Prostate gland (tissue), 2 donors: ENCODE data around the gene CLNK. TPM values are rescaled to one million over a fixed set of nuclear protein-coding genes. Genes with fewer than 3 reads are reported as not detected.

Experiments used
- DNase-seq: peaks from one replicate; pipeline ENCODE4 v3.0.0-alpha.2; 2019; ENCODE audit warnings: low spot score
- H3K27ac ChIP-seq, 2 donors: fragments of 200-600 bp; sonication (generic); 2 replicates each; pipeline ENCODE4 v1.5.1; 2017 to 2019
- H3K27me3 ChIP-seq: fragments of 200-600 bp; sonication (generic); replicated peaks from 2 replicates; pipeline ENCODE4 v1.5.1; 2019; ENCODE audit not compliant: insufficient read depth
- H3K36me3 ChIP-seq, 2 donors: fragments of 200-600 bp; sonication (generic); 1 replicate in 1 of 2; 2 replicates in 1 of 2; pipeline versions ENCODE4 v1.5.1 to v1.8.1; 2017 to 2019
- H3K4me1 ChIP-seq: fragments of 200-600 bp; sonication (generic); replicated peaks from 2 replicates; pipeline ENCODE4 v1.5.1; 2019
- H3K4me3 ChIP-seq, 2 donors: fragments of 200-600 bp; sonication (generic); 2 replicates each; pipeline ENCODE4 v1.5.1; 2017 to 2019
- H3K9me3 ChIP-seq: fragments of 200-600 bp; sonication (generic); 2 replicates; pipeline ENCODE4 v1.5.1; 2017
- POLR2A ChIP-seq: fragments of 450-650 bp; IDR thresholded peaks from one replicate; pipeline ENCODE4 v1.6.1; 2016; ENCODE audit warnings: antibody characterized with exemption, mild to moderate bottlenecking
- POLR2AphosphoS5 ChIP-seq: sonication (generic); formaldehyde crosslinking; IDR thresholded peaks from one replicate; pipeline ENCODE4 v1.6.1; 2017; ENCODE audit warnings: antibody characterized with exemption
- WGBS: methylation state at CpG from one replicate; pipeline ENCODE4 v1.1.5; 2018; 5-methylcytosine and 5-hydroxymethylcytosine counted together
- intact Hi-C: fragments of 100-400 bp; cut with DNase I; formaldehyde crosslinking; loops from one replicate; pipeline ENCODE4 v1.14.2; 2022
- total RNA-seq, 2 donors: library from RNA; depleted of rRNA; stranded (reverse); fragments of >200 nt; gene quantifications; one replicate each; pipeline ENCODE4 v1.1.0, GENCODE V29; 2016
- TF ChIP-seq, protein P1 (sequence below), 4 experiments: fragments of 200-600 bp in 2 of 4; fragments of 450-650 bp in 2 of 4; sonication (generic) in 2 of 4; IDR thresholded peaks; 1 replicate in 3 of 4; 2 replicates in 1 of 4; pipeline ENCODE4 v1.5.1; 2016 to 2019; ENCODE audit warnings: antibody characterized with exemption in 4 of 4, mild to moderate bottlenecking in 2 of 4, moderate library complexity in 2 of 4

CLNK gene
- total RNA-seq, 2 donors from 2014 or later, result not detected

DNA sequence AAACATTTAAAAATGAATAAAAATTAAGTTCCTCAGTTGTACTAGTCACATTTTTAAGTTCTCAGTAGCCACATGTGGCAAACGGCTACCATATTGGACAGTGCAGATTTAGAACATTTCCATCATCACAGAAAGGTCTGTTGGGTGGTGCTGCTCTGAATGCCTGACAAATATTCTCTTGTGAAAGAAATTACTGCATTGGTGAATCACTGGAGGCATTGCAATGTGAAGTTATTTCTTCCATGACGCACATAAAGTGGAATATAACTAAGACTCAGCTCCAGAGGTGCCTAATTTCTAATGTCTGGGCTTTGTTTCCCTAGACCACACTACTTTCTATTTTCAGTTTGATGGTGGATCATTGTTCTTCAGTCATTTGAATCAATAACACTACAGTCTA lies 44.9 kb downstream of the CLNK start:
- 96% methylated on average over 2 of the region's 2 CpGs for WGBS

DNA sequence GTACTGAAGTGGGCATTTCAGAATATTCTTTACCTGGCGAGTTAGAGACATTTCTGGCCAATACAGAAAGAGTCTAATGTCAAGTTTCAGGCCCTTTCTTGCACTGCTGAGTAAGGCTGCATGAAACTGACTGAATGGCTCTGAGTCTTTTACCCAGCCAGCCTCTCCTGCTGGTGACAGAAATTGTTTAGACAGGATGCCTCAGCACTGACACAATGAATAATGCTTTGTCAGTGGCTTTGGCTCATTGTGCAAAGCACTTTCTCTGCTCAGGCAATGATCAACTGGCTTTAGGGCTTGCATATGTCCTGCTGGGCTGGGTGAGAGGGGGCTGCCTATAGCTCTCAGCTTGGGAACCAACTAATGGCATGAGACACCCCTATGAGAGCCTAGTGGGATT lies 45.5 kb downstream of the CLNK start:
- TF ChIP-seq POLR2A, result no peak
- no peak for TF ChIP-seq POLR2AphosphoS5
- TF ChIP-seq, protein P1, sequence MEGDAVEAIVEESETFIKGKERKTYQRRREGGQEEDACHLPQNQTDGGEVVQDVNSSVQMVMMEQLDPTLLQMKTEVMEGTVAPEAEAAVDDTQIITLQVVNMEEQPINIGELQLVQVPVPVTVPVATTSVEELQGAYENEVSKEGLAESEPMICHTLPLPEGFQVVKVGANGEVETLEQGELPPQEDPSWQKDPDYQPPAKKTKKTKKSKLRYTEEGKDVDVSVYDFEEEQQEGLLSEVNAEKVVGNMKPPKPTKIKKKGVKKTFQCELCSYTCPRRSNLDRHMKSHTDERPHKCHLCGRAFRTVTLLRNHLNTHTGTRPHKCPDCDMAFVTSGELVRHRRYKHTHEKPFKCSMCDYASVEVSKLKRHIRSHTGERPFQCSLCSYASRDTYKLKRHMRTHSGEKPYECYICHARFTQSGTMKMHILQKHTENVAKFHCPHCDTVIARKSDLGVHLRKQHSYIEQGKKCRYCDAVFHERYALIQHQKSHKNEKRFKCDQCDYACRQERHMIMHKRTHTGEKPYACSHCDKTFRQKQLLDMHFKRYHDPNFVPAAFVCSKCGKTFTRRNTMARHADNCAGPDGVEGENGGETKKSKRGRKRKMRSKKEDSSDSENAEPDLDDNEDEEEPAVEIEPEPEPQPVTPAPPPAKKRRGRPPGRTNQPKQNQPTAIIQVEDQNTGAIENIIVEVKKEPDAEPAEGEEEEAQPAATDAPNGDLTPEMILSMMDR (IDR thresholded peaks at IDR 0.05), result no peak
- no peak overlapping the region for H3K4me3 ChIP-seq
- 92% methylated on average over 1 of the region's 1 CpG for WGBS
- DNase-seq, result no peak
- no peaks in the 10 kb centered on the region for H3K4me1 ChIP-seq
- H3K9me3 ChIP-seq, result no peaks in the 10 kb centered on the region
- H3K27ac ChIP-seq, result no peak overlapping the region
- H3K27me3 ChIP-seq, result no peaks in the 10 kb centered on the region
- H3K36me3 ChIP-seq, result no peaks in the 10 kb centered on the region
- intact Hi-C loops, result no loop called here

More for the DNA sequence above, 44.9 kb downstream of the CLNK start:
- intact Hi-C loops, result no loop called here
- no peak for TF ChIP-seq POLR2A
- TF ChIP-seq POLR2AphosphoS5, result no peak
- TF ChIP-seq, protein P1 (IDR thresholded peaks at IDR 0.05), result no peak
- no peak for DNase-seq
- Histone ChIP-seq H3K36me3 (no peaks in the 10 kb centered on the region), H3K27ac (no peak overlapping the region), H3K9me3 (no peaks in the 10 kb centered on the region), H3K27me3 (no peaks in the 10 kb centered on the region), H3K4me3 (no peak overlapping the region), H3K4me1 (no peaks in the 10 kb centered on the region)

DNA sequence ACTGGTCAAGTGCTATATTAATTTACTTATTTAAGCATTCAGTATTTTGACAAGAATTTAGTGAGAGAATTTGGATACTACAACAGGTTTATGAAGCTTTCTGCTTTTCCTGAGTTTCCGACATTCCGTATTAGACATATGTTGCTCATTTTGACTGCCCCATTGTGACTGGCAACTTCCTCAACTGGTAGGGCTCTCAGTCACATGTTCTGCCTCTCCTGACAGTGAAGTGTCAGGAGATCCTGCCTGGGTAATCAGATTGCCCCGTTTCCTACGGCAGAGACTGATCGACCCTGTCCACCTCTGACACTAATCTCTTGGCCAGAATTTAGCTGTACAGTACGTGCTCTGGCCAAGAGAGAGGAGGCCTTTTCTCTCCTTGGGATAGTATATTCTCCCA lies 49.5 kb downstream of the CLNK start:
- Histone ChIP-seq H3K9me3 (no peaks in the 10 kb centered on the region), H3K4me1 (no peaks in the 10 kb centered on the region), H3K27ac (no peak overlapping the region), H3K36me3 (no peaks in the 10 kb centered on the region), H3K4me3 (no peak overlapping the region), H3K27me3 (no peaks in the 10 kb centered on the region)
- TF ChIP-seq, protein P1 (IDR thresholded peaks at IDR 0.05), result no peak
- TF ChIP-seq POLR2A (no peak), POLR2AphosphoS5 (no peak)
- no peak for DNase-seq
- 76% methylated on average over 6 of the region's 6 CpGs for WGBS
- intact Hi-C loops, result no loop called here

DNA sequence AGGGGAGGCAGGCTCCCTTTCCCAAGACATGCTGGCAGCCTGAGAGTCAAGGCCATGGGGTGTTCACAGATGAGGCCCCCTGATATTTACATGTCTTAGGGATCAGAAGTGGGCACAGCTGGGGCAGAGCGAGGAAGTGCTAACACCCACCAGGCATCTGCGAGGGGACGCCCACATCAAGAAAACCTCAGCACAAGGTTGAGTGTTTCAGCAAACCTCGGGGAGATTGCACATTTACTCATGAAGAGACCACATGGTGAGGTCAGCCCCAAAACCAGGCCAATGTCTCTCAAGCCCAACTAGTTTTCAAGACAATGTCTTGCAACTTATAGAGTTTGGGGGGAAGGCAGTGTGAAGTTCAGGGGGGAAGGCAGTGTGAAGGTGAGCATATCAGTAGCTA lies 55.2 kb downstream of the CLNK start:
- Histone ChIP-seq H3K4me3 (no peak overlapping the region), H3K4me1 (no peaks in the 10 kb centered on the region), H3K27me3 (no peaks in the 10 kb centered on the region), H3K36me3 (no peaks in the 10 kb centered on the region), H3K9me3 (no peaks in the 10 kb centered on the region), H3K27ac (no peak overlapping the region)
- intact Hi-C loops, result no loop called here
- no peak for DNase-seq
- WGBS, result 89% methylated on average over 4 of the region's 4 CpGs
- TF ChIP-seq POLR2AphosphoS5 (no peak), POLR2A (no peak)
- TF ChIP-seq, protein P1 (IDR thresholded peaks at IDR 0.05), result no peak

DNA sequence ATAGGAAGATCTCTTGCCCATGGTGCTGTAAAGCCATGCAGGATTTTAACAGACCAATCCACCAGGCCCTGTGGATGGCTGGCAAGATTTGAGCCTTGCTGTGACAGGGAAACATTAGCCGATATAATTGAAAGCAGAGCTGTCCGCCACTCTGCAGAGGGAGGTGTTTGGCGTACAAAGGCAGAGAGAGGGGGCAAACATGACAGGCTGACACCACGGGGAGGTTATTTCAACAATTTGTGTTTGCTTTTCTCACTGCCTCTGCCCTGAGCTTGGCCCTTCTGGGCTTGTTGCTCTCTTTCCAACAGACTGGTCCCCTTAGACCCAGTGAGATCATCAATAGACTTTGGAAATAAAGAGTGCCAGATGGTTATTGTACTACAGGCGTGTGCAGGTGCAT lies 59.4 kb downstream of the CLNK start:
- Histone ChIP-seq H3K36me3 (no peaks in the 10 kb centered on the region), H3K4me3 (no peak overlapping the region), H3K27ac (no peak overlapping the region), H3K27me3 (no peaks in the 10 kb centered on the region), H3K9me3 (no peaks in the 10 kb centered on the region), H3K4me1 (no peaks in the 10 kb centered on the region)
- no peak for DNase-seq
- 31% methylated on average over 5 of the region's 5 CpGs for WGBS
- TF ChIP-seq POLR2AphosphoS5 (no peak), POLR2A (no peak)
- TF ChIP-seq, protein P1 (IDR thresholded peaks at IDR 0.05), result no peak
- intact Hi-C loops, result no loop called here
